ENCODE results near the gene BRIP1.

DNA sequence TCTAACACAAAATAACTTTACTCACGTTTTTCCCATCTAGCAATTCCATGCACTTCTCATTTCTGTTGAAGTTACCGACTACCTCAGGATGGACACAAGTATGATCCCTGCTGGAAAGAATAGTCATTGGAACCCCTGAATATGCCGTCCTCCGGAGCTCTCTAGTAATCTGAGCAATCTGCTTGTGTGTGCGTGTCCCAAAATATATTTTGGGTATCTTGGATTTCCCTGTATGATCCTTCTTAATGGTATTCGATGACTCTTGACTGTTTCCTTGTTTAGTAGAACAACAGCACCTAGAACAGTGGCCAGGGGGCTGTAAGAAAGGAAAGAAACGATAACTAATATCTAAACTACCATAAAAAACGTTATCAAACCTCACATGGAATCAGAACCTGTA is 54.9 kb downstream of the BRIP1 start:
- TF ChIP-seq POLR2AphosphoS5 (IDR thresholded peaks at IDR 0.05; ENCODE audit: low read depth) (no peak), JUNB (IDR thresholded peaks at IDR 0.05; ENCODE audit: unreplicated experiment) (no peak), EZH2 (IDR thresholded peaks at IDR 0.05; ENCODE audit: low read depth, unreplicated experiment) (no peak), CREB1 (CRISPR knock-in tag; IDR thresholded peaks at IDR 0.05; ENCODE audit: low read depth) (no peak), EZH2phosphoT487 (IDR thresholded peaks at IDR 0.05; ENCODE audit: unreplicated experiment) (no peak), ZNF331 (CRISPR knock-in tag; IDR thresholded peaks at IDR 0.05; ENCODE audit: low read depth) (no peak)
- TF ChIP-seq, protein P1, sequence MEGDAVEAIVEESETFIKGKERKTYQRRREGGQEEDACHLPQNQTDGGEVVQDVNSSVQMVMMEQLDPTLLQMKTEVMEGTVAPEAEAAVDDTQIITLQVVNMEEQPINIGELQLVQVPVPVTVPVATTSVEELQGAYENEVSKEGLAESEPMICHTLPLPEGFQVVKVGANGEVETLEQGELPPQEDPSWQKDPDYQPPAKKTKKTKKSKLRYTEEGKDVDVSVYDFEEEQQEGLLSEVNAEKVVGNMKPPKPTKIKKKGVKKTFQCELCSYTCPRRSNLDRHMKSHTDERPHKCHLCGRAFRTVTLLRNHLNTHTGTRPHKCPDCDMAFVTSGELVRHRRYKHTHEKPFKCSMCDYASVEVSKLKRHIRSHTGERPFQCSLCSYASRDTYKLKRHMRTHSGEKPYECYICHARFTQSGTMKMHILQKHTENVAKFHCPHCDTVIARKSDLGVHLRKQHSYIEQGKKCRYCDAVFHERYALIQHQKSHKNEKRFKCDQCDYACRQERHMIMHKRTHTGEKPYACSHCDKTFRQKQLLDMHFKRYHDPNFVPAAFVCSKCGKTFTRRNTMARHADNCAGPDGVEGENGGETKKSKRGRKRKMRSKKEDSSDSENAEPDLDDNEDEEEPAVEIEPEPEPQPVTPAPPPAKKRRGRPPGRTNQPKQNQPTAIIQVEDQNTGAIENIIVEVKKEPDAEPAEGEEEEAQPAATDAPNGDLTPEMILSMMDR (conservative IDR thresholded peaks at IDR 0.05; ENCODE audit: low read depth in 2 of 2) = no peak
- TF ChIP-seq, protein P2, sequence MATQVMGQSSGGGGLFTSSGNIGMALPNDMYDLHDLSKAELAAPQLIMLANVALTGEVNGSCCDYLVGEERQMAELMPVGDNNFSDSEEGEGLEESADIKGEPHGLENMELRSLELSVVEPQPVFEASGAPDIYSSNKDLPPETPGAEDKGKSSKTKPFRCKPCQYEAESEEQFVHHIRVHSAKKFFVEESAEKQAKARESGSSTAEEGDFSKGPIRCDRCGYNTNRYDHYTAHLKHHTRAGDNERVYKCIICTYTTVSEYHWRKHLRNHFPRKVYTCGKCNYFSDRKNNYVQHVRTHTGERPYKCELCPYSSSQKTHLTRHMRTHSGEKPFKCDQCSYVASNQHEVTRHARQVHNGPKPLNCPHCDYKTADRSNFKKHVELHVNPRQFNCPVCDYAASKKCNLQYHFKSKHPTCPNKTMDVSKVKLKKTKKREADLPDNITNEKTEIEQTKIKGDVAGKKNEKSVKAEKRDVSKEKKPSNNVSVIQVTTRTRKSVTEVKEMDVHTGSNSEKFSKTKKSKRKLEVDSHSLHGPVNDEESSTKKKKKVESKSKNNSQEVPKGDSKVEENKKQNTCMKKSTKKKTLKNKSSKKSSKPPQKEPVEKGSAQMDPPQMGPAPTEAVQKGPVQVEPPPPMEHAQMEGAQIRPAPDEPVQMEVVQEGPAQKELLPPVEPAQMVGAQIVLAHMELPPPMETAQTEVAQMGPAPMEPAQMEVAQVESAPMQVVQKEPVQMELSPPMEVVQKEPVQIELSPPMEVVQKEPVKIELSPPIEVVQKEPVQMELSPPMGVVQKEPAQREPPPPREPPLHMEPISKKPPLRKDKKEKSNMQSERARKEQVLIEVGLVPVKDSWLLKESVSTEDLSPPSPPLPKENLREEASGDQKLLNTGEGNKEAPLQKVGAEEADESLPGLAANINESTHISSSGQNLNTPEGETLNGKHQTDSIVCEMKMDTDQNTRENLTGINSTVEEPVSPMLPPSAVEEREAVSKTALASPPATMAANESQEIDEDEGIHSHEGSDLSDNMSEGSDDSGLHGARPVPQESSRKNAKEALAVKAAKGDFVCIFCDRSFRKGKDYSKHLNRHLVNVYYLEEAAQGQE (IDR thresholded peaks at IDR 0.05; ENCODE audit: unreplicated experiment) = no peak

Measured in GM23338 (cell line).